ENCODE results near the gene PHACTR4. TPM values are rescaled to one million over a fixed set of nuclear protein-coding genes. Genes with fewer than 3 reads are reported as not detected.

Gene PHACTR4
- total and polyA plus RNA-seq, 2 of the 13 experiments (the other 11 are each of a cell fraction or from before 2014, with no cell fraction given), result 13.9 to 17.1 TPM

DNA sequence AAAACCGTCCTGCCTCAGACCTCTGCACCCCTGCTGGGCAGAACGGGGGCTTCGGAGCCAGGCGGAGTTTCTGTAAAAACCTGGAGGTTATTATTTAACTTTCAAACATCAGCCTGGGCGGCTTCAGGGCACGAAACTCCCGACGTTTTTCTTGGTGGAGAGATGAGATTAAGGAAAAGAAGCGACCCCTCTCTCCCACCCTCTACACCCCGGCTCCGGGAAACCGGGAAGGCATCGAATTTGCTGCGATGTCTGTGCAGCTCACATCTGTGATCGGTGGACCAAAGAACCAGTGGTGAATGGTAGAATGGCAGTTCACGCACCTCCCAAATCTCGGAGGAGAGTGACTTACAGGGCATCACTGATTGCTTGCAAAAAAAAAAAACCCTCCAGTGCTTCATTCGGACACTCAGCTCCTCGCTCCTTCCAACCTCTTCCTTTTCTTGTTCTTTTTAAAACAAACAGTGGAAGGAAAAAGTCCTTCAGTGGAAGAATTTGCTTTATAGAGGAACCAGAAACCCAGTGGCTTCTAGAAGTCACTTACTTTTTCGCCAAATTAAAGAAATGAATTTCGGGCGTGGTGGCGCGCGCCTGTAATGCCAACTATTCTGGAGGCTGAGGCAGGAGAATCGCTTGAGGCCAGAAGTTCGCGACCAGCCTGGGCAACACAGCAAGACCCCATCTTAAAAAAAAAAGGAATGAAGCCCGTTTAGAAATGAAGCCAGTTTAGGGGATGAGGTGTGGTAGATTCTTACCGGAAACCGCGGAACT is 884 bp downstream of the PHACTR4 start (continued):
- TF ChIP-seq SP5 (CRISPR knock-in tag; IDR thresholded peaks at IDR 0.05; ENCODE audit: borderline replicate concordance, low read depth) (peak; percentile 42; the same call in 1 of the 2 replicates), MAF1 (CRISPR knock-in tag; IDR thresholded peaks at IDR 0.05; ENCODE audit: borderline replicate concordance) (0 out of 2 replicates have a peak, but pooled peaks have one; percentile 2), ZNF264 (CRISPR knock-in tag; IDR thresholded peaks at IDR 0.05) (no peak), ZNF674 (CRISPR knock-in tag; IDR thresholded peaks at IDR 0.05; ENCODE audit: low read depth) (no peak), PHF21A (CRISPR knock-in tag; IDR thresholded peaks at IDR 0.05) (0 out of 2 replicates have a peak, but pooled peaks have one; percentile 61), BORCS8-MEF2B (CRISPR knock-in tag; IDR thresholded peaks at IDR 0.05) (no peak), HMG20B (CRISPR knock-in tag; conservative IDR thresholded peaks at IDR 0.05) (0 out of 2 replicates have a peak, but pooled peaks have one; percentile 36), ZNF709 (CRISPR knock-in tag; IDR thresholded peaks at IDR 0.05) (peak; percentile 19; the same call in 1 of the 2 replicates), ZNF230 (CRISPR knock-in tag; IDR thresholded peaks at IDR 0.05) (no peak), GFI1 (CRISPR knock-in tag; IDR thresholded peaks at IDR 0.05; ENCODE audit: borderline replicate concordance) (peak; percentile 27; the same call in 1 of the 2 replicates)
- TF ChIP-seq, protein P1, sequence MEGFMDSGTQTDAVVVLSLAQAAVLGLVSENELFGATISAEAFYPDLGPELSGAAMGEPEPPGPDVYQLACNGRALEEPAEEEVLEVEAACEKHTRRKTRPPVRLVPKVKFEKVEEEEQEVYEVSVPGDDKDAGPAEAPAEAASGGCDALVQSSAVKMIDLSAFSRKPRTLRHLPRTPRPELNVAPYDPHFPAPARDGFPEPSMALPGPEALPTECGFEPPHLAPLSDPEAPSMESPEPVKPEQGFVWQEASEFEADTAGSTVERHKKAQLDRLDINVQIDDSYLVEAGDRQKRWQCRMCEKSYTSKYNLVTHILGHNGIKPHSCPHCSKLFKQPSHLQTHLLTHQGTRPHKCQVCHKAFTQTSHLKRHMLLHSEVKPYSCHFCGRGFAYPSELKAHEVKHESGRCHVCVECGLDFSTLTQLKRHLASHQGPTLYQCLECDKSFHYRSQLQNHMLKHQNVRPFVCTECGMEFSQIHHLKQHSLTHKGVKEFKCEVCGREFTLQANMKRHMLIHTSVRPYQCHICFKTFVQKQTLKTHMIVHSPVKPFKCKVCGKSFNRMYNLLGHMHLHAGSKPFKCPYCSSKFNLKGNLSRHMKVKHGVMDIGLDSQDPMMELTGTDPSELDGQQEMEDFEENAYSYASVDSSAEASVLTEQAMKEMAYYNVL (CRISPR knock-in tag; IDR thresholded peaks at IDR 0.05; ENCODE audit: borderline replicate concordance), result no peak
- TF ChIP-seq, protein P2, sequence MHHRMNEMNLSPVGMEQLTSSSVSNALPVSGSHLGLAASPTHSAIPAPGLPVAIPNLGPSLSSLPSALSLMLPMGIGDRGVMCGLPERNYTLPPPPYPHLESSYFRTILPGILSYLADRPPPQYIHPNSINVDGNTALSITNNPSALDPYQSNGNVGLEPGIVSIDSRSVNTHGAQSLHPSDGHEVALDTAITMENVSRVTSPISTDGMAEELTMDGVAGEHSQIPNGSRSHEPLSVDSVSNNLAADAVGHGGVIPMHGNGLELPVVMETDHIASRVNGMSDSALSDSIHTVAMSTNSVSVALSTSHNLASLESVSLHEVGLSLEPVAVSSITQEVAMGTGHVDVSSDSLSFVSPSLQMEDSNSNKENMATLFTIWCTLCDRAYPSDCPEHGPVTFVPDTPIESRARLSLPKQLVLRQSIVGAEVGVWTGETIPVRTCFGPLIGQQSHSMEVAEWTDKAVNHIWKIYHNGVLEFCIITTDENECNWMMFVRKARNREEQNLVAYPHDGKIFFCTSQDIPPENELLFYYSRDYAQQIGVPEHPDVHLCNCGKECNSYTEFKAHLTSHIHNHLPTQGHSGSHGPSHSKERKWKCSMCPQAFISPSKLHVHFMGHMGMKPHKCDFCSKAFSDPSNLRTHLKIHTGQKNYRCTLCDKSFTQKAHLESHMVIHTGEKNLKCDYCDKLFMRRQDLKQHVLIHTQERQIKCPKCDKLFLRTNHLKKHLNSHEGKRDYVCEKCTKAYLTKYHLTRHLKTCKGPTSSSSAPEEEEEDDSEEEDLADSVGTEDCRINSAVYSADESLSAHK (CRISPR knock-in tag; IDR thresholded peaks at IDR 0.05; ENCODE audit: borderline replicate concordance), result peak; percentile 64; the same call in 1 of the 2 replicates
- TF ChIP-seq, protein P3, sequence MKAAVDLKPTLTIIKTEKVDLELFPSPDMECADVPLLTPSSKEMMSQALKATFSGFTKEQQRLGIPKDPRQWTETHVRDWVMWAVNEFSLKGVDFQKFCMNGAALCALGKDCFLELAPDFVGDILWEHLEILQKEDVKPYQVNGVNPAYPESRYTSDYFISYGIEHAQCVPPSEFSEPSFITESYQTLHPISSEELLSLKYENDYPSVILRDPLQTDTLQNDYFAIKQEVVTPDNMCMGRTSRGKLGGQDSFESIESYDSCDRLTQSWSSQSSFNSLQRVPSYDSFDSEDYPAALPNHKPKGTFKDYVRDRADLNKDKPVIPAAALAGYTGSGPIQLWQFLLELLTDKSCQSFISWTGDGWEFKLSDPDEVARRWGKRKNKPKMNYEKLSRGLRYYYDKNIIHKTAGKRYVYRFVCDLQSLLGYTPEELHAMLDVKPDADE (CRISPR knock-in tag; IDR thresholded peaks at IDR 0.05), result no peak
- TF ChIP-seq, protein P4, sequence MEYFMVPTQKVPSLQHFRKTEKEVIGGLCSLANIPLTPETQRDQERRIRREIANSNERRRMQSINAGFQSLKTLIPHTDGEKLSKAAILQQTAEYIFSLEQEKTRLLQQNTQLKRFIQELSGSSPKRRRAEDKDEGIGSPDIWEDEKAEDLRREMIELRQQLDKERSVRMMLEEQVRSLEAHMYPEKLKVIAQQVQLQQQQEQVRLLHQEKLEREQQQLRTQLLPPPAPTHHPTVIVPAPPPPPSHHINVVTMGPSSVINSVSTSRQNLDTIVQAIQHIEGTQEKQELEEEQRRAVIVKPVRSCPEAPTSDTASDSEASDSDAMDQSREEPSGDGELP (IDR thresholded peaks at IDR 0.05; ENCODE audit: borderline replicate concordance, low read depth), result no peak
- TF ChIP-seq, protein P5, sequence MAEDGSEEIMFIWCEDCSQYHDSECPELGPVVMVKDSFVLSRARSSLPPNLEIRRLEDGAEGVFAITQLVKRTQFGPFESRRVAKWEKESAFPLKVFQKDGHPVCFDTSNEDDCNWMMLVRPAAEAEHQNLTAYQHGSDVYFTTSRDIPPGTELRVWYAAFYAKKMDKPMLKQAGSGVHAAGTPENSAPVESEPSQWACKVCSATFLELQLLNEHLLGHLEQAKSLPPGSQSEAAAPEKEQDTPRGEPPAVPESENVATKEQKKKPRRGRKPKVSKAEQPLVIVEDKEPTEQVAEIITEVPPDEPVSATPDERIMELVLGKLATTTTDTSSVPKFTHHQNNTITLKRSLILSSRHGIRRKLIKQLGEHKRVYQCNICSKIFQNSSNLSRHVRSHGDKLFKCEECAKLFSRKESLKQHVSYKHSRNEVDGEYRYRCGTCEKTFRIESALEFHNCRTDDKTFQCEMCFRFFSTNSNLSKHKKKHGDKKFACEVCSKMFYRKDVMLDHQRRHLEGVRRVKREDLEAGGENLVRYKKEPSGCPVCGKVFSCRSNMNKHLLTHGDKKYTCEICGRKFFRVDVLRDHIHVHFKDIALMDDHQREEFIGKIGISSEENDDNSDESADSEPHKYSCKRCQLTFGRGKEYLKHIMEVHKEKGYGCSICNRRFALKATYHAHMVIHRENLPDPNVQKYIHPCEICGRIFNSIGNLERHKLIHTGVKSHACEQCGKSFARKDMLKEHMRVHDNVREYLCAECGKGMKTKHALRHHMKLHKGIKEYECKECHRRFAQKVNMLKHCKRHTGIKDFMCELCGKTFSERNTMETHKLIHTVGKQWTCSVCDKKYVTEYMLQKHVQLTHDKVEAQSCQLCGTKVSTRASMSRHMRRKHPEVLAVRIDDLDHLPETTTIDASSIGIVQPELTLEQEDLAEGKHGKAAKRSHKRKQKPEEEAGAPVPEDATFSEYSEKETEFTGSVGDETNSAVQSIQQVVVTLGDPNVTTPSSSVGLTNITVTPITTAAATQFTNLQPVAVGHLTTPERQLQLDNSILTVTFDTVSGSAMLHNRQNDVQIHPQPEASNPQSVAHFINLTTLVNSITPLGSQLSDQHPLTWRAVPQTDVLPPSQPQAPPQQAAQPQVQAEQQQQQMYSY (CRISPR knock-in tag; IDR thresholded peaks at IDR 0.05), result 0 out of 2 replicates have a peak, but pooled peaks have one; percentile 22
- TF ChIP-seq, protein P6, sequence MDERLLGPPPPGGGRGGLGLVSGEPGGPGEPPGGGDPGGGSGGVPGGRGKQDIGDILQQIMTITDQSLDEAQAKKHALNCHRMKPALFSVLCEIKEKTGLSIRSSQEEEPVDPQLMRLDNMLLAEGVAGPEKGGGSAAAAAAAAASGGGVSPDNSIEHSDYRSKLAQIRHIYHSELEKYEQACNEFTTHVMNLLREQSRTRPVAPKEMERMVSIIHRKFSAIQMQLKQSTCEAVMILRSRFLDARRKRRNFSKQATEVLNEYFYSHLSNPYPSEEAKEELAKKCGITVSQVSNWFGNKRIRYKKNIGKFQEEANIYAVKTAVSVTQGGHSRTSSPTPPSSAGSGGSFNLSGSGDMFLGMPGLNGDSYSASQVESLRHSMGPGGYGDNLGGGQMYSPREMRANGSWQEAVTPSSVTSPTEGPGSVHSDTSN (CRISPR knock-in tag; IDR thresholded peaks at IDR 0.05), result no peak
